ENCODE data around the gene RNF103. TPM values are rescaled to one million over a fixed set of nuclear protein-coding genes. Genes with fewer than 3 reads are reported as not detected.

Gene RNF103
- total RNA-seq, 1 donor from 2014 or later: 63.4 TPM

DNA sequence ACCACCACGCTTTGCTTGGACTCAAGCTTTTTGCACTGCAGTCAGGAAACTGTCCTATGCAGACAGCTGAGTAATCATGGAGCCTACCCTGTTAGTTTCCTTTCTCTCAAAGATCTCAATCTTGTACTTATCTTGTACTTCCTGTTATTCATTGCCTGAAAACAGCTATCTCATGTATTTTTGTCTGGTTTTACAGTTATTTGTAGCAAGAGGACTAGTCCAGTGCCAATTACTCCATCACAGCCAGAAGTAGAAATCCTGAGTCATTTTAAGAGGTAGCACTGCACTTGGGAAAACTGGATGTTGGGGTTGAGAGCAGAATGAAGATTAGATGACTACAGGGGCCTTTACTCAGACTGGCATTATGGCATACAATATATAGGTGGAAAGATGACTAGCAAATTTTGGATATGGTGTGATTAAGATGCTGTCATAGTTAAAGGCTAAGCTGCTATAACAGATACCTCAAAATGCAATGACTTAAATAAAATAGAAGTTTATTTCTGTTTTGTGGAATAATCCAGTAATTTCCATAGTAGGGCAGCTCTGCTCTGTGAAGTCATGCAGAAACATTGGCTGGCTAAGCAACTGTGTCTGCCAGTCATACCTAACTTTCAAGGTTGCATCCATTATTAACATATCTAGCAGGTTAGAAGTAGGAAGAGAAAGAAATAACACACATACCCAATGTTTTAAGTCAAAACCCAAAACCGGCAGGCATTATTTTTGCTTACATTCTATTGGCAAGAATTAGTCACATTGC lies 39.3 kb downstream of the RNF103 start:
- intact Hi-C loops (cut with DNase I): no loop called here
- DNase-seq (ENCODE audit: low spot score): no peak

DNA sequence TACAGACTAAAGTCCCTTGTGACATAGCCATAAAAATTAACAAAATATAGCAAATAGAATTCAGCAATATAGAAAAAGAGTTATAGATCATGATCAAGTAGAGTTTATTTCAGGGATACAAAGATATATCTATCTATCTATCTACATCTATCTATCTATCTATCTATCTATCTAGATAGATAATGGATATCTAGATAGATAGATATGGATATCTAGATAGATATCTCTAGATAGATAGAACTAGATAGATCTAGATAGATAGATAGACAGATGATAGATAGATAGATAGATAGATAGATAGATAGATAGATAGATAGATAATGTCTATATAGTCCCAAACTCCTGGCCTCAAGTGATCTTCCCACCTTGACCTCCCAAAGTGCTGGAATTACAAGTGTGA lies 43.1 kb downstream of the RNF103 start:
- intact Hi-C loops (cut with DNase I): no loop called here
- no peak for DNase-seq (ENCODE audit: low spot score)

DNA sequence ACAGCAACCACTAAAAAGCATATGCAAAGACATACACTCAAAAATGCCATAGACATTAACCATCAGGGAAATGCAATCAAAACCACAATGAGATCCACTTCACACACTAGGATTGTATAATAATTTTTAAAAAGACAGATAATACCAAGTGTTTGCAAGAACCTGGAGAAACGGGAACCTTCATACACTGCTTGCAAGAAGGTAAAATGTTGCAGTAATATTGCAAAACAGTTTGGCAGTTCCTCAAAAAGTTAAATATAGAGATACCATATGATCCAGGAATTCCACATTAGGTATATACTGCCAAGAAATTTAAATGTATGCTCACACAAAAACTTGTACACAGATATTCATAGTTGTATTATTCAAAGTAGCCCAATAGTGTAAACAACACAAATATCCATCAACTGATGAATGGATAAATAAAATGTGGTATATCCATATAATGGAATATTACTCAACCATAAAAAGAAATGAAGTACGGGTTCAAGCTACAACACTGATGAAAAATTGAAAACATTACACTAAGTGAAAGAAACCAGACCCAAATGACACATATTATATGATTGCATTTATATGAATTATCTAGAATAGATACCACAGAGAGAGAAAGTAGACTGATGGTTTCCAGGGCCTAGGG lies 45.7 kb downstream of the RNF103 start:
- intact Hi-C loops (cut with DNase I): no loop called here
- DNase-seq (ENCODE audit: low spot score): no peak

DNA sequence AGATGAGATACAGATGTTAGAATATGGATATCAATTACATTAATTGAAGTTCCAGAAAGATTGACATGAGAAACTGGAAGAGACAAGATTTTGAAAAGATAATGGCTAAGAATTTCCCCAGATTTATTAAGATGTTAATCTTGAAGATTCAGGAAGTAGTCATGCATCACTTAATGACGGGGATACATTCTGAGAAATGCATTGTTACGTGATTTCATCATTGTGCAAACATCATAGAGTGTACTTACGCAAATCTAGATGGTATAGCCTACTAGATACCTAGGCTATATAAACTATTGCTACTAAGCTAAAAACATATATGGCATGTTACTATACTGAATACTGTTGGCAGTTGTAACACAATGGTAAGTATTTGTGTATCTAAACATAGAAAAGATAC lies 53.6 kb downstream of the RNF103 start:
- no peak for DNase-seq (ENCODE audit: low spot score)
- intact Hi-C loops (cut with DNase I): no loop called here

DNA sequence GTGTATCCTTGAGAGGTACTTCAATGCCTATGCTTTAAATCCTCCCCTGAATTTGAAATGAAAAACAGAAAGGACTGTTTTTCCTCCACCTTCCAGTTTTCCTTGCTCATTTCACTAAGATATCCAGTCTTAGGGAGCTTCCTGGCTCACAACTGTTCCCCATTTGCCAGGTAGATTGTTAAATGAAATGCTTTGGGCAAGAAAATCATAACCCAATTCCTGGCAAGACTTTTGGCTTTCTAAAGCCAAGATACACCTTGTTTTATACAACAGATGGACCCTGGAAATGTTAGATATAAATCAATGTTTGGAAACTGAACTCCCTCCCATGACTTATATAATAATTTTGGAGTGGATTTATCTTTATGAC lies 56.9 kb downstream of the RNF103 start:
- DNase-seq (ENCODE audit: low spot score): no peak
- intact Hi-C loops (cut with DNase I): no loop called here

DNA sequence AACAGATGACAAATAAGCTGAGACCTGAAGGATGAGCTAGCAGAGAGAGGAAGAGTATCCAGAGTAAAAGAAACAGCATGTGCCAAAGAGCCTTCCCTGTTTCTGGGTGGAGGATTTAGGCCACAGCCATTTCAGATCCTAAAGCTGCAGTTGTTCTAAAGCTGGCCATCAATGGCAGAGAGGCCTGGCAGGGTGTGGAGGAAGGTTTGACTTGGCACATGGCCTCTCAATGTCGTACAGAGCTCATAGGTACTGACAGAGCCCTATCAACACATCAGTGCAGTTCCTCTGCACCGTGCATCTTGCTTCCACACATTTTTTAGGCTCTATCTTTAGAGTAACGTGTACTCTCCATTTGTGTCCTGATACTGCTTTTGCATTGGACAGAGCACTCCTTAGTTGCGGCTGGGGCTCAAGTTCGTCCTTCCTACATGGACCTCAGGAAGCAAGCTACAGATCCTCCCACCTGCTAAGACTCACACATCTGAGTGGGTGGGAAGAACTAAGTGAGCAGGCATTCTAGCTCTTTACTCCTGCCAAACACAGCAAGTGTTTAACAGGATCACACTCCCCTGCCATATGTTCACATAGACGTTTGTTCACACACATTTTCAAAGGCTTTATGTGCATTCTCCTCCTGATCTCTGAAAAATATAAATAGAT lies 57.4 kb downstream of the RNF103 start:
- intact Hi-C loops (cut with DNase I): no loop called here
- DNase-seq (ENCODE audit: low spot score): no peak

DNA sequence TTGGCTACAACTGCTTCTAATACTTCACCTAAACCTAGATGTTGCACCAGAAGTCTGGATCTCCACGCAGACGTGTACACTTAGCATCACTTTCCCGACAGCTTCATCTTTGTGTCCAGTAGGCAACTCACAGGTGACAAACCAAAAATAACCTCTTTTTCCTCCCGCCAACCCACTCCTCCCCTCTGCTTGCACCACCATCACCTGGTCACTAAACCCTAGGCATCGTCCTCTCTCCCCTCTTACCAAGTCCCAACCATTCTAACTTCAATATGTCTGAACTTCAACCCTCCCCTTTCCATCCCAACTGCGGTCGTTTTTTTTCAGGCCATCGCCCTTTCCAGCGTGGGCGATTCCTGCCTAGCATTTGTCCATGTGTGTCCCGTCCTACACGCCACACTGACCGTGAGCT lies 60.0 kb downstream of the RNF103 start:
- intact Hi-C loops (cut with DNase I): loop anchor here (1.0 to 2.0 kb wide), 2 partner anchors 60 to 123 kb away; partner anchors contain the start of genes KDM3A and RNF103
- DNase-seq (ENCODE audit: low spot score): no peak

GRCh38 chr2:86562922-86563649 lies 60.6 kb downstream of the RNF103 start, which contains the start of gene CHMP3:
TSS of gene CHMP3 (minus strand) at chr2:86563443. CDS start at chr2:86563348, 95 bp downstream.
- intact Hi-C loops (cut with DNase I): loop anchor here (1.0 to 2.0 kb wide), 2 partner anchors 60 to 122 kb away; partner anchors contain the start of genes KDM3A and RNF103

GRCh38 chr2:86562485-86562921 lies 61.2 kb downstream of the RNF103 start:
- no peak for DNase-seq (ENCODE audit: low spot score)
- intact Hi-C loops (cut with DNase I): loop anchor here (2.0 kb wide), 1 partner anchor 122 kb away; the partner anchor contains the start of gene KDM3A

More at GRCh38 chr2:86562922-86563649, 60.6 kb downstream of the RNF103 start, which contains the start of gene CHMP3:
- DNase-seq (ENCODE audit: low spot score): peak; percentile 99

- DNase-seq (ENCODE audit: low spot score): no peak
- intact Hi-C loops (cut with DNase I): no loop called here
Observed at GRCh38 chr2:86557836-86558235, 65.8 kb downstream of the RNF103 start.

GRCh38 chr2:86556508-86556907 lies 67.2 kb downstream of the RNF103 start:
- intact Hi-C loops (cut with DNase I): no loop called here
- no peak for DNase-seq (ENCODE audit: low spot score)

Other genes with a start within 250 kb of the RNF103 start
- gene KDM3A, start 182.5 kb downstream of the RNF103 start, total RNA-seq: 41.6 TPM
- 175 TPM for gene CHMP3, start 60.4 kb downstream of the RNF103 start, total RNA-seq
- gene RMND5A, start 96.4 kb upstream of the RNF103 start, total RNA-seq: 96.6 TPM
- gene CD8A, start 167.0 kb upstream of the RNF103 start, total RNA-seq: 0.62 TPM
- 0.62 TPM for gene CD8B, start 238.0 kb upstream of the RNF103 start, total RNA-seq

Data from cardiac septum (tissue), 1 donor.